Ascending aorta (tissue), 2 donors: ENCODE results near the gene GALNT12. TPM values are rescaled to one million over a fixed set of nuclear protein-coding genes. Genes with fewer than 3 reads are reported as not detected.

Experiments
- DNase-seq, 2 donors: peaks; one replicate each; pipeline ENCODE4 v3.0.0-alpha.2; 2019; ENCODE audit warnings: low spot score in 2 of 2
- H3K27ac ChIP-seq, 2 donors: fragments of 200-600 bp; sonication (generic); one replicate each; pipeline ENCODE4 v1.5.1; 2016 to 2017; ENCODE audit warnings: mild to moderate bottlenecking in 1 of 2
- H3K27me3 ChIP-seq: fragments of 200-600 bp; sonication (generic); one replicate; pipeline ENCODE4 v1.5.1; 2017
- H3K36me3 ChIP-seq, 2 donors: fragments of 200-600 bp; sonication (generic); one replicate each; pipeline ENCODE4 v1.5.1; 2016
- H3K4me1 ChIP-seq, 2 donors: fragments of 200-600 bp; sonication (generic); one replicate each; pipeline ENCODE4 v1.5.1; 2016 to 2017; ENCODE audit warnings: mild to moderate bottlenecking in 1 of 2
- H3K4me3 ChIP-seq, 2 donors: fragments of 200-600 bp; sonication (generic); one replicate each; pipeline ENCODE4 v1.5.1; 2016 to 2017; ENCODE audit warnings: mild to moderate bottlenecking in 1 of 2
- H3K9me3 ChIP-seq, 2 donors: fragments of 200-600 bp; sonication (generic); one replicate each; pipeline ENCODE4 v1.5.1; 2016
- CTCF ChIP-seq, 3 experiments: fragments of 200-600 bp in 2 of 3; fragments of 450-650 bp in 1 of 3; sonication (generic) in 2 of 3; IDR thresholded peaks; one replicate each; pipeline ENCODE4 v1.5.1; 2016 to 2019; ENCODE audit warnings: antibody characterized with exemption in 3 of 3, mild to moderate bottlenecking in 1 of 3, moderate library complexity in 1 of 3
- intact Hi-C: fragments of 100-400 bp; cut with DNase I; formaldehyde crosslinking; loops from one replicate; pipeline ENCODE4 v1.15.1; 2023
- total RNA-seq: library from RNA; depleted of rRNA; stranded (reverse); fragments of >200 nt; gene quantifications from one replicate; pipeline ENCODE4 v1.1.0, GENCODE V29; 2016

The GALNT12 gene
- total RNA-seq, 1 donor from 2014 or later, result 0.53 TPM

- no peak for TF ChIP-seq CTCF (IDR thresholded peaks at IDR 0.05)
- Histone ChIP-seq H3K27ac (peak overlapping the region in 1 of 2 donors; percentile 29), H3K9me3 (no peaks in the 10 kb centered on the region), H3K36me3 (no peaks in the 10 kb centered on the region), H3K4me3 (no peak overlapping the region), H3K27me3 (no peaks in the 10 kb centered on the region), H3K4me1 (no peaks in the 10 kb centered on the region)
- intact Hi-C loops, result loop anchor here (5.0 kb wide), 1 partner anchor 134 kb away; no protein-coding TSS in a partner anchor
- DNase-seq, result no peak
These were observed 55.5 kb downstream of the GALNT12 start for GRCh38 chr9:98862936-98863335.

- no peaks in the 10 kb centered on the region for H3K4me1 ChIP-seq
These were observed 57.1 kb downstream of the GALNT12 start for GRCh38 chr9:98864281-98865174.

GRCh38 chr9:98865284-98865875 is 57.9 kb downstream of the GALNT12 start:
- Histone ChIP-seq H3K4me3 (no peak overlapping the region), H3K27me3 (no peaks in the 10 kb centered on the region), H3K36me3 (no peaks in the 10 kb centered on the region), H3K4me1 (no peaks in the 10 kb centered on the region), H3K27ac (no peak overlapping the region), H3K9me3 (no peaks in the 10 kb centered on the region)
- intact Hi-C loops, result no loop called here
- TF ChIP-seq CTCF (IDR thresholded peaks at IDR 0.05), result no peak
- no peak for DNase-seq

More at GRCh38 chr9:98864281-98865174, 57.1 kb downstream of the GALNT12 start:
- no peak for DNase-seq
- Histone ChIP-seq H3K36me3 (no peaks in the 10 kb centered on the region), H3K9me3 (no peaks in the 10 kb centered on the region), H3K27ac (no peak overlapping the region), H3K27me3 (no peaks in the 10 kb centered on the region), H3K4me3 (no peak overlapping the region)
- intact Hi-C loops, result loop anchor here (5.0 kb wide), 1 partner anchor 133 kb away; no protein-coding TSS in a partner anchor
- TF ChIP-seq CTCF (IDR thresholded peaks at IDR 0.05), result no peak

- Histone ChIP-seq H3K4me1 (no peaks in the 10 kb centered on the region), H3K4me3 (no peak overlapping the region), H3K27ac (peak overlapping the region in 1 of 2 donors; percentile 36), H3K36me3 (no peaks in the 10 kb centered on the region), H3K9me3 (no peaks in the 10 kb centered on the region), H3K27me3 (no peaks in the 10 kb centered on the region)
- TF ChIP-seq CTCF (IDR thresholded peaks at IDR 0.05), result no peak
- intact Hi-C loops, result no loop called here
- DNase-seq, result peak in 1 of 2 donors; percentile 39
These were observed 59.1 kb downstream of the GALNT12 start for GRCh38 chr9:98866435-98867102.

- no peaks in the 10 kb centered on the region for H3K4me1 ChIP-seq
These were observed 59.6 kb downstream of the GALNT12 start for GRCh38 chr9:98867103-98867428.

More at GRCh38 chr9:98867103-98867428, 59.6 kb downstream of the GALNT12 start:
- peak overlapping the region; percentile 36 to 44 for H3K27ac ChIP-seq
- no peak overlapping the region for H3K4me3 ChIP-seq
- intact Hi-C loops, result no loop called here
- no peaks in the 10 kb centered on the region for H3K27me3 ChIP-seq
- TF ChIP-seq CTCF (IDR thresholded peaks at IDR 0.05), result no peak
- H3K36me3 ChIP-seq, result no peaks in the 10 kb centered on the region
- no peak for DNase-seq
- H3K9me3 ChIP-seq, result no peaks in the 10 kb centered on the region
